HG02763 (cell line): ENCODE data around the gene PPDPF.
"Not testable (repeated sequence)": the region's sequence is repeated elsewhere in the genome, so short reads cannot be mapped to it uniquely, and the experiment has no call there.

ENCODE experiments used
- ATAC-seq: cut with Tn5 transposase; IDR thresholded peaks from one replicate; pipeline ENCODE4 v1.9.1; 2021; ENCODE audit warnings: mild to moderate bottlenecking, moderate library complexity; ENCODE audit not compliant: unreplicated experiment

Gene PPDPF

DNA sequence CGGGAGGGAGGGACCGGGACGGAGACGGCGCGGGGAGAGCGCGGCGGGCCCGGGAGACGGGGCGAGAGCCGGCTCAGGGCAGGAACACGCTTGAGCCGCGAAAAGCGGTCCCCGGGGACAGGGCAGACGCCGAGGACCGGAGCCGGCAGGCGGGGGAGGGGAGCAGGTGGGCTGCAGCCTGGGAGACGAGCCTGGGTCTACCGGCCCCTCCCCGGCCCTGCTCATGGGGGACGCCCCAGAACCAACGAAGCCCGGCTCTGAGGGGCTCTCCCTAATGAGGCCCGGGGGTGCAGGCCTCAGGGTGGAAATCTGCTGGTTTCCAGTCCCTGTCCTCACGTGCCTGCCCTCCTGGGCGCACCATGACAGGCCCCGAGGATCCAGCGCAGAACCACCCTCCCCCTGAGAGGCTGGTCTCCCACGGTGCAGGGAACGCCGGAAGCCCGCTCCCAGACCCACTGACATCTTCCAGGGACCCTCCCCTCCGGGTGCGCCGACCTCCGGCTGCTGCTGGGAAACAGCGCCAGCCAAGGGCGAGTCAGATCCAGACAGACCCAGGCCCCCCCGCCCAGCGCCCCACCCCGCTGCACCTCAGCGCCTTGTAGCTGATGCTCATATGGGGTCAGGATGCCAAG, 21.1 kb upstream of the PPDPF start:
- no peak for ATAC-seq

DNA sequence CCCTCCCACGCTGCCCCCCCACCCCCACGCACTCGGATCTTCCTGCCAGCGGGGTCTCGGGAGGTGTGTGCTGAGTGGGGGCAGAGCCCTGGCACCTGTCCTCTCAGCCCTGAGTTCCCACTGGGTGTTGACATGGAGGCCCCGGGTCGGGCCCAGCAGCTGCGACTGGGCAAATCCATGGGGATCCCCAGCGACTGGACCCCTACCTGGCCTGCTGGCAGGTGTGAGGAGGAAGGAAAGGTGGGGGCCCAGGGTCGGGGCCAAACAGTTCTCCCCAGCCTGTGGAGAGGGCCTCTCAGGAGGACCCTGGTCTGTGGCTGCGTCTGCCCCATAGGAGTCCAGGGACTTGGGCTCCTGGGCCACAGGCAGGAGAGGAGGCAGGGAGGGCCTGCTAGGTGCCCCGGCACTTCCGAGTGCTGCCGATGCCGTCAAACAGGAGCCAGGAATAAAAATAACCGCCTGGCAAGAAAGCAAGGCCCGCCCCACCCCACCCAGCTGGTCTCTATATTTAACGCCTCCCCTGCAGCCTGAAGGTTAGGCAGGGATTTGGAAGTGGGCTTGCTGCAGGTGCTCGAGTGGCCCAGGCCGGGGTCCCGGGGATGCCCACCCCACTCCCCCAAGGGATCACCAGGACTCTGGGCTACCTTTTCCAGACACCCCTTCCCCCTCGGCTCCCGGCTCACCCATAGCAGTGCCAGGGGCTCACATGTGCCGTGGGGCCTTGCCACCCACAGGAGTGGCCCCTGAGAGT, 20.2 kb upstream of the PPDPF start:
- no peak for ATAC-seq

DNA sequence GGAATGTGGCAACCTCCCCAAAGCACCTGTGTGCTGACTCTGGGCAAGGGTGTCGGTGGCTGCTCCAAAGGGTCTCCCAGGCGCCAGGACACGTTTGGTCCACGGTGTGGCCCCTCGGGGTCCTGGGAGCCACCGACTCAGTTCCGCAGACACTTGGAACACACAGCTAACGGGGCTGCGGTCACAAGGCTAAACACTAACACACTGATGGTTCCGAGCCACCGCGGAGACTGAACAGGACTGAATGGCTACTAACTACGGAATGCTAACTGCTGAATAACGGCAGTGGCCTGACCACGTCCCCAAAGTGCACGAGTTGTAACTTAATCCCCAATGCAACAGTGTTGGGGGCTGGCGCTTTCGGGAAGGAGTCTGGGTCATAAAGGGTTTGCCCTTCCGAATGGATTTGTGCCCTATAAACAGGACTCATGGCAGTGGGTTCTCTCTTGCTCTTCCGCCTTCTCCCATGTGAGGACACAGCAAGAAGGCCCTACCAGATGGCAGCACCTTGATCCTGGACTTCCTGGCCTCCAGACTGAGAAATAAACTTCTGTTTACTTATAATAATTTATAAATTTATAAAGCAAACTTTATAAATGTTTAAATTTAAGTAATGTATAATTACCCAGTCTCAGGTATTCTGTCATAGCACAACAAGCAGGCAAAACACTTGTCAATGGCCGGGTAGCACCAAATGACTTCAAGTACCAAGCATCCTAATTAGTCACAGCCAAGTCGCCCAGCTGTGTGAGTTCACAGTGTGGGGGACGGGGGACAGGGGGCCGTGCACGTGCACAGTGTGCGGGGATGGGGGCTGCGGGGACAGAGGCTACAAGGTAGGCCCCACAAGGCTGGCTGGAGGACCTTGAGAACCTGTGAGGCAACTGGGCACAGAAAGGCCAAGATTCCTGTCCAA, 19.4 kb upstream of the PPDPF start:
- no peak for ATAC-seq

DNA sequence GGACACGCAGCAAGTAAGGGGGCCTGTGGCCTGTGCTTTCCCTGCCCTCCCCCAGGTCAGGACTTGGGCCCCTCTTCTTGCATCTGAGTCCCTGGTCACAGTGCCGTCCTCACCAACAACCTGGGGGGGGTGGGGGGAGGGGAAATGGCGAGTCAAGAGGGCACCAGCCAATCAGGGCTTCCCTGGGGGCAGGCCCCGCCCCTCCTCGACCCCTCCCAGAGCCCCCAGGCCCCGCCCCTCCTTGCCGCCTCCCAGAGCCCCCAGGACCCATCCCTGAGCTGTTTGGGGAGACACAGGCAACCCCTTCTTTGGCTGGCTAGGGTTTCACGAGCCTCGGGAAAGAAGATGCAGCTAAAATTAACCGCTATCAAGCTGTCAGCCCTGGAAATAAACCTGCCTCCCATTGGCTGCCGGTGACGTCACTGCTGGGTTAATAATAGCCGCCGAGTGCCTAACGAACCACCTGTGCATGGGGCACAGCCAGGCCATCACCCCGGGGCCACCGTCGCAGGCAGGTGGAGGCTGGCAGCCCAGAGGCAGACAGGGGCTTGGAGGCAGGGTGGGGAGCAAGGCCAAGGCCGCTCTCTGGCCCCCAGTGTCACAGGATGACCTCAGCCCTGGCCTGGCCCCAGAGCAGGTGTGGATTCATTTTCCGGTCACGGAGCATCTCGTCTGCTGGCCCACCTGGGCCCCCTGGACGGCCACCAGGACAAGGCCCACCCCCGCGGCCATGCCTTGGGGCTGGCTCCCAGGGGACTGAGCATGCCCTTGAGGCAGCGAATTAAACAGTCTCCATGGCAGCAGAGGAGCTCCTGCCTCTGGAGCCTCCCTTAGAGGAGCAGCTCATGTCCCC, 18.5 kb upstream of the PPDPF start:
- no peak for ATAC-seq

DNA sequence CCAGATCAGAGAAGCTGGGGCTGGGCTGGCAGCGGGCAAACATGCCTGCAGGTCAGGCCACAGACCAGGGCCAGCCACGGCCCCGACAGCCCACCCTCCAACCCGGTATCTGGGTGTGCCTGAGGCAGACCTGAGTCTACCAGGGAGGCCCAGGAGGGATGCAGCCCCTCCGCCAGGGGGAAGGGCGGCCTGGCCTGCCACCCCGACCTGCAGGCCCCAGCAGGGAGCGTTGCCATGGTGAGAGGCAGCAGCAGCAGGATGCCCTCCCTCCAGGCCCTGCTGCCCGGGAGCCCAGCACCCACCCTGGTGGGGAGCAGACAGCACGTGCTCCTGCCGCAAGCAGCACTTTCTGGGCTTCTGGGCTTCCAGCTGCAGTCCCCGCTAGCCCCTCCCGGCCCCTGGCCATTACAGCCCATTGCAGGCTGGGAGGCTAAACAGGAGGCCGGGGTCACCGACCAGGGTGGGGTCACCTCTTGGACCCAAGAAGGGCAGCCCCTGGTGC, 17.8 kb upstream of the PPDPF start:
- ATAC-seq, result no peak

DNA sequence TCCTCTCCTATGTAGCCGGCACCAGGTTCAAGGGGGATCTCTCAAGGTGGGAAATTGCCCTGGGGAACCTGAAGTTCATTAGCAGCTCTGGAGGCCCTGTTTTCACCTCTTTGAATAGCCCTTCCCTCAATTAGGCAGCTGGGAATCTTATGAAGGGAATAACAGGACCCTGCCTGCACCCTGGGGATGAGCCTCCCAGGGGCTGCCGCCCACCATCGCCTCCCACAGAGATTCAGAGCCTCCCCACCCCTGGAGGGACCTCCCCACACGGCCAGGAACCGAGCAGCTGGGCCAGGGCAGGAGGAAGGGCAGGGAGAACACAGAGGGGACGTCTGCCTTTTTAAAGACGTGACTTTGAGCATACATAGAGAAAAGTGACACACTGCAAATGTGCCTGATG, 17.0 kb upstream of the PPDPF start:
- no peak for ATAC-seq

DNA sequence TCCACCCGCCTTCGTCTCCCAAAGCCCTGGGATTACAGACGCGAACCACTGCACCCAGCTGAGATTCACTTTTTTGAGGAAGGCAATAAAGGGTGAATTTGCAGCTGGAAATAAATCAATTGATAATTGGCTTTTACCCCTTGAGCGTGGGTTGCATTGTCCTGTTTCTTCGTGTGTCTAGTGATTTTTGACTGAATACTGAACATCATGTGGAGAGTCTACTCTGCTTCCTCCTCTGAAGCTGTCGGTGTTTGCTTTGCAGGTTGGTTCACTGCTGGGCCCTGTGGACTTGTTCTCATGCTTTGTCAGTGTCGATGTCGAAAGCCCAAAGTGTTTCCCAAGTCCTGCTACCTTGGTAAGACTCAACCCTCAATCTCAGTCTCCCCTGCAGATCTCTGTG, 15.9 kb upstream of the PPDPF start:
- ATAC-seq, result no peak

DNA sequence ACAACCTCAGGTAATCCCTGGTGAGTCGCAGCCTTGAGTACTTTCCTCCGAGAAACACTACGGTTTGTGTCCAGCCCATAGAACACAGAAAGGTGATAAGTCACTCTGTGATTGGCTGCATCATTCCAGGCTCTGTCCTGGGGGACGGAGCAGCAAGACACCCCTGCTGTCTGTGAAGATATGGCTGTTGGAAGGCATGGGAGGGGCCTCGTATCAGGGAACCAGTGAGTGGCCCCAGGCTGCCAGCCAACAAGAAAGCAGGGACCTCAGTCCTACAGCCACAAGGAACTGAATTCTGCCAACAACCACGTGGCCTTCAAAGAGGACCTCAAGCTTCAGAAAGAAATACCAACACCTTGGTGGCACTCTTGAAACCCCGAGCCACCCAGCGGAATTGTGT, 15.3 kb upstream of the PPDPF start:
- no peak for ATAC-seq

DNA sequence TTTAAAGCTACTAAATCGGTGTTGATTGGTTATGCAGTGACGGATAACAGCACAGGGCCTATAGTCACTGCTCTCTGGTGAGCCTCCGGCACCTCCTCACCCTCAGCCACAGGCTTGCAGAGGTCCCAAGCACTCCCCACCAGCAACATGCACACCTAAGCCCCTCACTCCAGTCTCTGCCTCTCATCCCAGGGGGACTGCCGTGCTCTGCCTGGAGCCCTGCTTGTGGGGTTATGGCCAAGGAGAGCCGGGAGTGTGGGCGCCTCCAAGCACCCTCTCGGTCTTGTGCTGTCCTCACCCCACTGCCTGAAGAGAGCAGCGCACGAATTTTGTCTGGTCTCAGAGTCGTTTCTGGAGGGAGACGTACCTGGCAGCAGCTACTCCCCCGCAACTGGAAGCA, 14.8 kb upstream of the PPDPF start:
- no peak for ATAC-seq

DNA sequence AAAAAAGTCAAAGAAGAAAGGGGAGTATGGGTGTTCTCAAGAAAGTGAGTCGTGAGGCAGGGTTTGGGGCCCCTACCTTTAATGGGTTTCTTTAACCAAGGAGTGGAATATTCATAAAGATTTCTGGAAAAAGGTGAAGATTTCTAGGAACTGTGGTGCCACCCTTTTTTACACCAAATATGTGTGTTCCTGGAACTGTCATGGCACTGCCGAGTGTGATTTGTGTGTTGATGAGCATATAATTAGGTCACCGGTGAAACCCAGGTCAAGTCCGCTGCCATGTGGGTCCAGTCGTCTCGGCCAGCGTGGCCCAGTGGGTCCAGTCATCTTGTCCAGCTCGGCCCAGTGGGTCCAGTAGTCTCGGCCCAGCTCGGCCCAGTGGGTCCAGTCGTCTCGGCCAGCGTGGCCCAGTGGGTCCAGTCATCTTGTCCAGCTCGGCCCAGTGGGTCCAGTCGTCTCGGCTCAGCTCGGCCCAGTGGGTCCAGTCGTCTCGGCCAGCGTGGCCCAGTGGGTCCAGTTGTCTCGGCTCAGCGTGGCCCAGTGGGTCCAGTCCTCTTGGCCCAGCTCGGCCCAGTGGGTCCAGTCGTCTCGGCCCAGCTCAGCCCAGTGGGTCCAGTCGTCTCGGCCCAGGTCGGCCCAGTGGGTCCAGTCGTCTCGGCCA, 13.4 kb upstream of the PPDPF start:
- no peak for ATAC-seq

DNA sequence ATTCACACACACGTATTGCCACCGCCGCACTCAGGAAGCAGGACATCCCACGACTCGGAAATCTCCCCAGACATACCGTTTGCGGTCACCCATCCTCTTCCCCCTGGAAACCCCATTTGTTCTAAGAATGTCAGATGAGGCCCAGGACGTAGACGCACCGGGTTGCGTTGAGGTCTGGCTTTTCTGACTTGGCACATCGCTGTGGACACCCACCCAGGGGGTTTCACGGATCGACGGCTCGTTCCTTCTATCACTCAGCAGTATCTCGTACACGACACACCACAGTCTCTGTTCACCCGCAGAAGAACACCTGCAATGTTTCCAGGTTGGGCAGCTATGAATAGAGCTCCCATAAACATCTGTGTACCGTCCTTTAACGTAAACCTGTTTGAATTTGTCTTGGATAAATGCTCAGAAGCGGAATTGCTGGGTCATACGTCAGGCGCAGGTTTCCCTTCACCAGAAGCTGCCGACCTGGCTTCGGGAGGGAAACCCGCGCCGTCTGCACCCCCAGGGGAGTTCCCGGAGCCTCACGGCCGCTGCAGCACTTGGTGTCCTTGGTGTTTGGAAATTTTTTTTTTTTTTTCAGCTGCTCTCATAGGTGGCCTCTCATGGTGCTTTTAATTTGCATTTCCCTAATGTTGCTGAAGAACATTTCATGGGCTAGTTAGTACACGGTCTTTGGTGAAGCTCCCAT, 12.3 kb upstream of the PPDPF start:
- no peak for ATAC-seq

DNA sequence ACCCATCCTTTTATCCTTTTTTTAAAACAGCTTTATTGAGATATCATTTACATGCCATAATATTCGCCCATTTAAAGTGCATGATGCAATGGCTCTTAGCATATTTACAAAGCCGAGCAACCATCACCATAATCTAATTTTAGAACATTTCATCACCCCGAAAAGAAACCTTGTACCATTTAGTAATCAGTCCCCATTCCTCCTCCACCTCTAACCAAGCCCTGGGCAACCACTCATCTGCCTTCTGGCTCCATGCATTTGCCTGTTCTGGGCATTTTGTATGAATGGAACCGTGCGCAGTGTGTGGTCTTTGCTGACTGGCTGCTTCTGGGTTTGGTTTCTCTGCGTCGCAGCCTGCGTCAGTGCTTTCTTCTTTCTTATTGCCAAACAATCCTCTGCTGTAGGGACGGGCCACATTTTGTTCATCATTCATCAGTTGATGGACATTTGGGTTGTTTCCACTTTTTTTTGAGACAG, 11.4 kb upstream of the PPDPF start:
- no peak for ATAC-seq

DNA sequence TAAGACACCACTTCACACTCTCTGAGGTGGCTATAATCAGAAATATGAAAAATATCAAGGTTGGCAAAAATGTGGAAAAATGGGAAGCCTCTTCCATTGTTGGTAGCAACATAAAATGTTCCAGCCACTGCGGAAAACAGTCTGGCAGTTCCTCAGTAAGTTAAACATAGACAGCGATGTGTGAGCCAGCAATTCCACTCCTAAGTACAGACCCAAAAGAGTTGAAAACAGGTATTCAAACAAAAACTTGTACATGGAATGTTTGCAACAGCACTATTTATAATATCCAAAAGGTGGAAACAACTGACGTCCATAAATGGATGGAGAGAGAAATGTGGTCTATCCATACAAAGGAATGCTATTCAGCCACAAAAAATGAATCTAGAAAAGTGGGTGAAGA, 7.4 kb upstream of the PPDPF start:
- ATAC-seq, result no peak

DNA sequence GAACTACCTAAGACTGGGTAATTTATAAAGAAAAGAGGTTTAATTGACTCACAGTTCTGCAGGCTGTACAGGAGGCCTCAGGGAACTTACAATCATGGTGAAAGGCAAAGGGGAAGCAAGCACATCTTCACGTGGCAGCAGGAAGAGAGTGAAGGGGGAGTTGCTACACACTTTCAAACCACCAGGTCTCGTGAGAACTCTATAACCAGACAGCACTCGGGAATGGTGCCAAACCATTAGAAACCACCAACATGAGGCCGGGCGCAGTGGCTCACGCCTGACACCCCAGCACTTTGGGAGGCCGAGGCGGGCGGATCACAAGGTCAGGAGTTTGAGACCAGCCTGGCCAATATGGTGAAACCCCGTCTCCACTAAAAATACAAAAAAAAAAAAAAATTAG, 6.0 kb upstream of the PPDPF start:
- not testable (repeated sequence) for ATAC-seq

DNA sequence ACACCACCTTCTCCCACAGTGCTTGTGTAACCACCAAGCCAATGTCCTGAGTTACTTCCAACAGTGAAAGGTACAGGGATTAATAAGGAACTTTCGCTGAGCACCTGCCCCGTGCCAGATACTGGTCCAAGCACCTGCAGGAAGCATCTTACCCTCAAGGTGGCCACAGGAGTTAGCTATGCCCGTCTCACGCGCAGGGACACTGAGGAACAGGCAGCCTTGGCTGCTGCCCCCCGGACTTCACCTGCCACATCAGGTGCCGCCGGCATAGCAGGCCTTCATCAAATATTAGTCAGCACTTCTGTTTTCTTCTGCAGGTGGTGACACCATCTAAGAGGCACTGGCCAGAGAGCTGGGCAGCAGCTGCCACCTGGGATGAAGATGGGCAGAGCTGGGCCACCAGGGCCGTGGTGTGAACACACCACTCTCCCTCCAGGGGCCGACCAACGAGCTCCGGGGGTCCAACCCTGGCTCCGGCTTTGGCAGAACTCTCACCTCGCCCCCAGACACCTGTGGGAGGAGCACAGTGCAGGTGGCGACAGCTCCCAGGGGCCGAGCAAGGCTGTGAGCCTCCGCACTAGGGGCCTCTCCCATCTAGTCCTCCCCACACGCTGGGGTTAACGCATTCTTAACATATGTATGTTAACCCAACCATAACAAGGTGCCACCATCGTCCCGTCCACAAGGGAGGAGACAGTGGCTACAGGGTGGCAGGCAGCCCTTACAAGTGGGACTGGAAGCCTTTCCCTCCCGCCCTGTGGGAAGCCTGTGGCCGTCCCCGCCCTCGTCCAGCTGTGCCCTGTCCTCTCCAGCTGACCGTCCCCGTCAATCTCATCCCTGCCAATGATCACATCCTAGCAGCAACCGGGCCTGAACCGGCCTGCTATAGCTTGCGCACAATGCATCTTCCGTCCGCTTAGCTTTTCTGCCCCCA, 2.9 kb upstream of the PPDPF start:
- no peak for ATAC-seq

DNA sequence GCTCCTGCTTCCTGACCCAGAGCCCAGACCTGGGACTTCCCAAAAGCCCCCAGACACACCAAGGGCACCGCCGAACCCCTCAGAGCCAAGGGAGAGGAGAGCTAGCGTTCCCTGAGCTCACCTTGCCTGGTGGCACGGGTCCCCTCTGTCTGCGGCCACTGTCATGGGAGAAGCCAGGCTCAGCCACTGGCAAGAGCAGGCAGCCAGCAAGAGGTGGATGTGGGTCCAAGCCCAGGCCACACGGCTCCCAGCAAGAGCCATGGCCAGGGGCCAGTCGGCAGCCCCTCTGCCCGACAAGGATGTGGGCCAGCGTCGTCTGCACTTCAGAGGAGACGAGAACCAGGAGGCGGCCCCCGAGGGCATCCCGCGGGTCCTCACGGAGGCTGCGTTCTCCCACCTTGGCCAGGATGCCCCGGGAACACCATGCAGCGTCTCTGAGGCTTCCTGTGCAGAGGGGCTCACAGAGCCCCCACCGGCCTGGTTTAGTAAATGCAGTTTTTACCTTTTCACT, 2.2 kb upstream of the PPDPF start:
- no peak for ATAC-seq

DNA sequence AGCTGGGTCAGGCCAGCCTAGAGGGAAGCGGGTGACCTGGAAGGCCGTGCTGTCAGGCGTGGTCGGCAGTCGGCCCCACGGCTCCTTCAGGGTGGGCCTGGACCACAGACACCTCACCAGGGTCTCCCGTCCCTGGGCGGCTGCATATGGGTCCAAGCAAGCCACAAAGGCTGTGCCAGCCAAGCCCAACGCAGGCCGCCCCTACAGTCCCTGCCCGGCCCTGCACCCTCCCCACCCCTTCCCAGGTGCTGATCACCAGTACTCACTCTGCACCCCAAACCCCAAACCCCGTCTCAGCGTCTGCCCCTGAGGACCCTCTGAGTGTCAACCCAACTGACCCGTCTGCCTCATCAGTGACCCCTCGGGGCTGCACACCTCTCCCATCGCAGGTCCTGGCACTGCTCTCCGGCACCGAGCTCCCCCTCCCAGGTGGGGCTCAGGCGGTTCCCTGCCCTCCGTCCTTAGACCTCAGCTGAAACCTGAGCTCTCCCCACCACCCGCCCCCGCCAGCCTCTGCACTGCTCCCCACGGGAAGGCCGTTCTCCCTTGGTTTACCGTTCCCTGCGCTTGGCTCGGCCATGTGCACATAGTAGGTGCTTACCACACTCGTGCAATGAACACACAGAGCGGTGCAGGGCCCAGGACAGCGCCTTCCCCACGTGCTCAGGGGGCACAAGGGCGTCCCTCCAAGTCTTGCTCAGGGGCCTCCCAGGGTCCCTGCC, 1.5 kb upstream of the PPDPF start:
- ATAC-seq, result no peak
